ENCODE measurements around the gene COX10.
A peak's percentile ranks its signal among the peaks of the same experiment; 100 is the strongest.

The COX10 gene

GRCh38 chr17:14068542-14069250 is 608 bp upstream of the COX10 start:
- peak overlapping the region; percentile 99 for H3K4me3 ChIP-seq (ENCODE audit: low read depth, low read length)

GRCh38 chr17:14070344-14070984 is 1.2 kb downstream of the COX10 start:
- H3K4me3 ChIP-seq (ENCODE audit: low read depth, low read length), result peak overlapping the region; percentile 99

GRCh38 chr17:14072881-14073280 is 3.6 kb downstream of the COX10 start:
- no peak overlapping the region for H3K4me3 ChIP-seq (ENCODE audit: low read depth, low read length)

- H3K4me3 ChIP-seq (ENCODE audit: low read depth, low read length), result no peak overlapping the region
These were observed 8.7 kb downstream of the COX10 start for GRCh38 chr17:14078027-14078426.

- H3K4me3 ChIP-seq (ENCODE audit: low read depth, low read length), result no peak overlapping the region
These were observed 11.5 kb downstream of the COX10 start for GRCh38 chr17:14080847-14081251.

DNA sequence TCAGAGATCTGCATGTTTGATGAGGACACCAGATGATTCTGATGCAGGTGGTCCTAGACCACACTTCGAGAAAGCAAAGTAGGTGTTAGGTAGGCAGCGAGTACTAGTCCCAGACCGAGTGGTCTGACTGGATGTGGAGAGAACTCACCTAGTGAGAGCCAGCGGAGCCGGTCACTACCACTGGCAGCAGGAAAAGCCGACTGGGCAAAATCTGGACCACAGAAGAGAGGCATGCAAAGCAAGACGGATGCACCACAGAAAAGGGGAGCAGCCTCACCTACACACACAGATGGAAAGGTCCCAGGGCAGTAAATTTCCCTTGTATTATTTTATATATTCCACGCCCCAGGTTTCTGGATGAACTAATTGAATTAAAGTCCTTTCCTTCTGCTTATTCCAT is 13.5 kb downstream of the COX10 start:
- H3K4me3 ChIP-seq (ENCODE audit: low read depth, low read length), result no peak overlapping the region

- no peak overlapping the region for H3K4me3 ChIP-seq (ENCODE audit: low read depth, low read length)
These were observed 15.7 kb downstream of the COX10 start for GRCh38 chr17:14084955-14085354.

- H3K4me3 ChIP-seq (ENCODE audit: low read depth, low read length), result no peak overlapping the region
These were observed 16.9 kb downstream of the COX10 start for GRCh38 chr17:14086189-14086588.

DNA sequence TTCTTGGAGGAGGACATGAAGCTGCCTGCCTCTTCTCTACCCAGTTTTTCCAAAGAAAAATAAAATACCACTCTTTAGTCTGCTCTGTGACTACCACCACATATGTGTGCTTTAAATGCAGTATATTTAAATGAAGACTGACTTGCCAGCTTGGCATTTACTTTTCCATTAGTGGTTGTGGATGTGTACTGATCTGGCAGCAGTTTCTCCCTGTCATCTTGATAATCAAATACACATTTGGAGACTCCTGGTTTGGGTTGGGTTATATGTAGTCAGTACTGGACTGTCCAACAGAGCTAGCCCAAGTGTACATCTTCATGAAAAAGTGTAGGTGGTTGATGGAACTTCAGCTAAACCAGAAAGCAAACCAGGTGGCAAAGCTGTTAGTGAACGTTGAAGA is 19.9 kb downstream of the COX10 start:
- H3K4me3 ChIP-seq (ENCODE audit: low read depth, low read length), result no peak overlapping the region

DNA sequence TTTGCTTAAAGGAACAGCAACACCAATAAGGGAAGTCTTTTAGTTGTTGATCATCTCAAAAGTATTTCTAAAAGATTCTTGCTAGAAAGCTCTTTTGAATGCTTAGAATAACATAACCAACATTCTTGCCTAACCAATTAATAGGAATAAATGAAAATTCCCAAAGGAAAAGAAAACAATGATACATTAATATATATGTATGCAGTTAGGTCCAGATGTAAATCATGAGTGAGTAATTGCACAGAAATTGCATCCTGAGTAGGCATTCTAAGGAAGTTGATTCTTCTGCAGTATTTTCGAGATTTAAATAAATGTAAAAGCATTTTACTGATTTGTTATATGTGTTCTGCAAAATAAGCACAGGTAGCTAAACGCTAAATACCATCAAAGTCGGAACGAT is 22.1 kb downstream of the COX10 start:
- H3K4me3 ChIP-seq (ENCODE audit: low read depth, low read length), result no peak overlapping the region

DNA sequence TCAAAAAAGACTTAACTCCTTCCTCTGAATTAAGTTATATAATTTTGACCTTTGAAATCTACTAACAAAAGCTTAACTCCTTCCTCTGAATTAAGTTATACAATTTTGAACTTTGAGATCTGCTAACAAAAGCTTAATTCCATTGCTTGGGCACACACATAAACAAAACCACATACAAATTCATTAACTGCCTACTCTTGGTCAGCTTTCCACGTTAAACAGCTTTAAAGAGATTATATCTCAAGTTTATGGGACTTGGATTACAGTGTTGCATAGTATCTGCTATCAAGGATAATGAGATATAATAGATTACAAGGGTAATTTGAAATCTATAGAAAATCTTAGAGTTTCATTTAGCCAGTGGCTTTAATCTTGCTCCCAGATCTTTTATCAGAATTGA is 23.5 kb downstream of the COX10 start:
- H3K4me3 ChIP-seq (ENCODE audit: low read depth, low read length), result no peak overlapping the region

DNA sequence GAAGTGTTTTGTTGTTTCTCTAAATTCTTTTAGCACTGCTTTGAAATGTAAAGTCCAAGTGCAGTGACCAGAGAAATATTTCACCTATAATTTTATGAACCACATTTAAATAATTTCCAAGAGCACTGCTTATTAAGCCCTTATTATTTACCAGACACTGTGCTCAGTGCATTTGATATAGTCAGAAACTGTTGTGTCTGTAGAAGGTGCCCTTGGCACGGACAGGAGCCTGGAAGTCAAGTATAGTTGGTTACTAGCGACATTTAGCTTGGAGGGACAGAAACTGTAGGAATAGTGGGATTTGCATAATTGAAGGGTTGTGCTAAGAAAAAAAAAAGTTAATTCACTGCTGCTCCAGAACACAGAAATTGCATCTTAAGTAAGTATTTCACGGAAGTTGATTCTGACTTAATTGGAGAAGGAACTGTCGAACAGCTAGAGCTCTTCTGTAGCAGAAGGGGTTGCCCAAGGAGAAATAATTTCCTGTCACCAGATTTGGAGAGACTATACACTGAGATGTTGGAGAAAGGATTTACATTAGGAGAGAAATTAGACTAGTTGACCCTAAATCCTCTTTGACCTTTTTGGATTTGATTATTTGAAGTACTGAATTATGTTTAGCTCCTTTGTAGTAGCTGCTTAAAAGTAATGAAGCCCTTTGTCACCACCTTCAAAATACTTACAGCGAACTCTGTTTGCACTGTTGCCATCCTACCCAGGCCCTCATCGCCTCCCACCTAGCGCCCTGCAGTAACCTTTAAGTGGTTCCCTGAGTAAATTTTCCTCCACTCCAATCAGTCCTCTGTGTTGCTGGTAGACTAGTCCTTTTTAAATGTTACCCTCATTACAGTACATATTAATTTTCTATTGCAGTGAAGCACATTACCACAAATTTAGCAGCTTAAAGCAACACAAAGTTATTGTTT is 25.6 kb downstream of the COX10 start:
- H3K4me3 ChIP-seq (ENCODE audit: low read depth, low read length), result no peak overlapping the region

- H3K4me3 ChIP-seq (ENCODE audit: low read depth, low read length), result no peak overlapping the region
These were observed 26.3 kb downstream of the COX10 start for GRCh38 chr17:14095631-14096030.

GRCh38 chr17:14098246-14098645 is 28.9 kb downstream of the COX10 start:
- no peak overlapping the region for H3K4me3 ChIP-seq (ENCODE audit: low read depth, low read length)

DNA sequence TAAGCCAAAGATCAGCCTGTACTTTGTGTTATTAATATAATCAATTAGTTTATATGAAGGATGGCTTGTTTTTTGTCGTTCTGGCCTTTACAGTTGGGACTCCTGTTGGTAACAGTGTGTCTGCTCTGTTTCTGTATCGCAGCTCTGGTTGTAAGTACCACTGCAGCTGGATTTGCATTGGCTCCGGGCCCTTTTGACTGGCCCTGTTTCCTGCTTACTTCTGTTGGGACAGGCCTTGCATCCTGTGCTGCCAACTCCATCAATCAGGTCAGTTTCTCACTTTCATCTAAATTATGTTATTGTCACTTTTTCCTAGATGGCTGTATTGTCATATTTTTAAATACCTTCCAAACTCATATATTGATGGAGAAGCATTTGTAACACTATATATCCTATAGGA is 32.7 kb downstream of the COX10 start:
- H3K4me3 ChIP-seq (ENCODE audit: low read depth, low read length), result no peak overlapping the region

GRCh38 chr17:14103836-14104235 is 34.5 kb downstream of the COX10 start:
- H3K4me3 ChIP-seq (ENCODE audit: low read depth, low read length), result no peak overlapping the region

DNA sequence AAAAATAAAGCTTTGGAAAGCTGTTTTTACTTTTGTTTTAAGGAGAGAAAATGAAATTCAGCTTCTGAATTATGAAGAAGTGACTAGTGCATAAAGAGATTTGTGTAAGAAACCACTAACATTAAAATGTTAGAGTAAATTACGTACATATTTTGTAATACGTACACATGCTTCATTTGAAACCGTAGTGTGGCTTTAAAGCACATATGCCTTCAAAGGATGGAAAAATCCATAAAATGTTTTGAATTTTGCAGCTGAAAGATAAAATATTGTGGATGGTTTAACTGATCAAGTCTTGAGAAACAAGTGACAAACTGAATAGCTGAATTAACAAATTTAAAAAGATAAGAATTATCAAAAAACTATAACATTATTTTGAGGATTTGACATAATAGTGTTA is 35.4 kb downstream of the COX10 start:
- no peak overlapping the region for H3K4me3 ChIP-seq (ENCODE audit: low read depth, low read length)

DNA sequence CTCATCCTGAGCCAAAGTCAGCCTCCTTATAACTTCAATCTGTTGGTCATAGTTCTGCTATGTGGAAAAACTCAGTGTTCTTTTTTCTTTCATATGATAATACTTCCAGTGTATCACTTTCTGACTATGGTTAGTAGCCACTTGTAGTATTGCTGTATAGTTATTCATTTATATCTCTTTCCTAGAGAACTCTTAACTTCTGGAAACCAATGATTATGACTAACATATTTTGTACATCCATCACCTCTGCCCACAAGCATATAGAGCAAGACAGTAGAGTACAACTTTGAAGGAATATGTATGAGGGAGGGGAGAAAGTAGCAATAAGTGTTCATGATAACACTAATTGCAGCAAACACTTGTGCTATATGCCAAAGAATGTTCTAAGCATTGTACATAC is 38.6 kb downstream of the COX10 start:
- no peak overlapping the region for H3K4me3 ChIP-seq (ENCODE audit: low read depth, low read length)

DNA sequence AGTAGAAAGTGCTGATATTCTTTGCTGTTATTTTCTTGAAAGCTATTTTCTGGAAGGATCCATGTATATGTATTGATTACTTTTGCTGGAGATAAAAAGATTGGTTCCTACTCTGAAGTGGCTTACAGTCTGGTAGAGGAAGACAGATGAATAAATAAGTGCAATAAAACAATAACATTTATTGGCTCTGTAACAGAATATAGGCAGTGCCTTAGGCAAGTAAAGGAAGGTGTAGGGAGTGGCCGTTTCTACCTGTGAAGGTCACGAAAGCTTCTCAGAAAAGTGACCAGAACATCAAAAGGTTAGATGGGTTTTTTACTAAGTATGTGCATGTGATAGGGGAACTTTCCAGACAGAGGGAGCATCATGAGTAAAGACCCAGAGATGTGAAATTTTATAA is 43.1 kb downstream of the COX10 start:
- no peak overlapping the region for H3K4me3 ChIP-seq (ENCODE audit: low read depth, low read length)

GRCh38 chr17:14113137-14113536 is 43.8 kb downstream of the COX10 start:
- no peak overlapping the region for H3K4me3 ChIP-seq (ENCODE audit: low read depth, low read length)

- H3K4me3 ChIP-seq (ENCODE audit: low read depth, low read length), result no peak overlapping the region
These were observed 47.1 kb downstream of the COX10 start for GRCh38 chr17:14116263-14117024.

Measured in iPS-11a (cell line).